SU-DHL-6 (cell line): Measurements from ENCODE around the gene FGF22.

Source experiments
- H2AFZ ChIP-seq: fragments of 200-600 bp; sonication (generic); 2 replicates; pipeline ENCODE4 v1.6.1; 2014; ENCODE audit warnings: low read depth, mild to moderate bottlenecking, moderate library complexity, mixed read lengths, antibody characterized with exemption, low read length; ENCODE audit not compliant: severe bottlenecking
- H3F3A ChIP-seq: fragments of 200-600 bp; shearing (Covaris generic); 2 replicates; pipeline ENCODE4 v1.6.0; 2016; ENCODE audit warnings: antibody characterized with exemption, mild to moderate bottlenecking; ENCODE audit not compliant: insufficient read depth
- H3K27ac ChIP-seq: fragments of 200-600 bp; sonication (generic); 2 replicates; pipeline ENCODE4 v1.5.1; 2016; ENCODE audit warnings: low read depth, mild to moderate bottlenecking, low read length, moderate library complexity, mixed read lengths
- H3K27me3 ChIP-seq: fragments of 200-600 bp; sonication (generic), shearing (Covaris generic); 2 replicates; pipeline ENCODE4 v1.6.0; 2014; ENCODE audit warnings: mild to moderate bottlenecking, low read length
- H3K36me3 ChIP-seq: fragments of 200-600 bp; sonication (generic); 2 replicates; pipeline ENCODE4 v1.6.1; 2014; ENCODE audit warnings: mild to moderate bottlenecking, low read length, mixed read lengths
- H3K4me2 ChIP-seq: fragments of 300-600, 200-600 bp; shearing (Covaris generic), sonication (generic); 2 replicates; pipeline ENCODE4 v1.6.0; 2014; ENCODE audit warnings: low read length, low read depth, mild to moderate bottlenecking; ENCODE audit not compliant: poor library complexity, severe bottlenecking
- H3K4me3 ChIP-seq: fragments of 200-600 bp; sonication (generic); 2 replicates; pipeline ENCODE4 v1.5.1; 2014; ENCODE audit warnings: antibody characterized with exemption, low read length, mild to moderate bottlenecking, mixed read lengths; ENCODE audit not compliant: insufficient read depth, poor library complexity, severe bottlenecking
- H3K79me2 ChIP-seq: fragments of 200-600 bp; sonication (generic); 2 replicates; pipeline ENCODE4 v1.6.1; 2014; ENCODE audit warnings: mild to moderate bottlenecking, low read length, moderate library complexity; ENCODE audit not compliant: insufficient read depth
- H3K9ac ChIP-seq: fragments of 200-600 bp; sonication (generic); 2 replicates; pipeline ENCODE4 v1.7.0; 2014; ENCODE audit warnings: mild to moderate bottlenecking, low read length
- H3K9me2 ChIP-seq: fragments of 200-600 bp; sonication (generic); replicated peaks from 2 replicates; pipeline ENCODE4 v1.6.1; 2014; ENCODE audit warnings: low read length; ENCODE audit not compliant: insufficient read depth
- H3K9me3 ChIP-seq: fragments of 200-600 bp; sonication (generic); 2 replicates; pipeline ENCODE4 v1.6.1; 2014; ENCODE audit warnings: low read length, mixed read lengths; ENCODE audit not compliant: insufficient read depth
- H4K20me1 ChIP-seq: fragments of 200-600 bp; sonication (generic); 2 replicates; pipeline ENCODE4 v1.6.1; 2014; ENCODE audit warnings: low read depth, mild to moderate bottlenecking, antibody characterized with exemption, low read length, moderate library complexity, mixed read lengths
- CTCF ChIP-seq: fragments of 200-600 bp; sonication (generic); IDR thresholded peaks from one replicate; pipeline ENCODE4 v1.5.1; 2017; ENCODE audit warnings: antibody characterized with exemption, mild to moderate bottlenecking, low read length, moderate library complexity; ENCODE audit not compliant: insufficient read depth, poor library complexity, severe bottlenecking
- EZH2phosphoT487 ChIP-seq: fragments of 200-600 bp; sonication (generic), shearing (Covaris generic); conservative IDR thresholded peaks from 2 replicates; pipeline ENCODE4 v1.6.1; 2018; ENCODE audit warnings: mild to moderate bottlenecking, antibody characterized with exemption, low read length, moderate library complexity, mixed read lengths

The FGF22 gene

GRCh38 chr19:591099-591958 is 48.4 kb upstream of the FGF22 start:
- H3K79me2 ChIP-seq = no peaks in the 10 kb centered on the region
- TF ChIP-seq CTCF = no peak
- TF ChIP-seq EZH2phosphoT487 = no peak
- H3K9me2 ChIP-seq = no peaks in the 10 kb centered on the region
- H2AFZ ChIP-seq = no peak overlapping the region
- no peaks in the 10 kb centered on the region for H3K9me3 ChIP-seq
- H3K36me3 ChIP-seq = no peaks in the 10 kb centered on the region
- H3K4me2 ChIP-seq = no peak overlapping the region
- H3K27me3 ChIP-seq = no peaks in the 10 kb centered on the region
- H4K20me1 ChIP-seq = no peaks in the 10 kb centered on the region
- no peak overlapping the region for H3K9ac ChIP-seq
- no peak overlapping the region for H3K27ac ChIP-seq
- H3K4me3 ChIP-seq = no peak overlapping the region
- no peaks in the 10 kb centered on the region for H3F3A ChIP-seq

- no peak overlapping the region for H3K27ac ChIP-seq
- no peaks in the 10 kb centered on the region for H3K27me3 ChIP-seq
- no peak overlapping the region for H3K4me3 ChIP-seq
- TF ChIP-seq CTCF (no peak), EZH2phosphoT487 (no peak)
- no peaks in the 10 kb centered on the region for H3F3A ChIP-seq
- no peaks in the 10 kb centered on the region for H4K20me1 ChIP-seq
- H3K9ac ChIP-seq = no peak overlapping the region
- no peaks in the 10 kb centered on the region for H3K36me3 ChIP-seq
- H3K4me2 ChIP-seq = no peak overlapping the region
- no peaks in the 10 kb centered on the region for H3K79me2 ChIP-seq
- no peaks in the 10 kb centered on the region for H3K9me2 ChIP-seq
- no peaks in the 10 kb centered on the region for H3K9me3 ChIP-seq
- H2AFZ ChIP-seq = no peak overlapping the region
These were observed 47.6 kb upstream of the FGF22 start for GRCh38 chr19:592101-592500.

GRCh38 chr19:593055-593454 is 46.6 kb upstream of the FGF22 start:
- no peaks in the 10 kb centered on the region for H3K27me3 ChIP-seq

More at GRCh38 chr19:593055-593454, 46.6 kb upstream of the FGF22 start:
- Histone ChIP-seq H3K9ac (no peak overlapping the region), H4K20me1 (no peaks in the 10 kb centered on the region), H3K79me2 (no peaks in the 10 kb centered on the region), H3K4me2 (no peak overlapping the region), H3K4me3 (no peak overlapping the region), H3K36me3 (no peaks in the 10 kb centered on the region), H2AFZ (no peak overlapping the region), H3F3A (no peaks in the 10 kb centered on the region), H3K9me3 (no peaks in the 10 kb centered on the region), H3K9me2 (no peaks in the 10 kb centered on the region), H3K27ac (no peak overlapping the region)
- TF ChIP-seq CTCF (no peak), EZH2phosphoT487 (no peak)
